GM21737 (cell line): ENCODE measurements around the gene RHOB.
"Not testable (repeated sequence)": the region's sequence is repeated elsewhere in the genome, so short reads cannot be mapped to it uniquely, and the experiment has no call there.

ENCODE experiments used
- ATAC-seq: cut with Tn5 transposase; IDR thresholded peaks from one replicate; pipeline ENCODE4 v1.9.1; 2021; ENCODE audit warnings: mild to moderate bottlenecking, moderate library complexity; ENCODE audit not compliant: unreplicated experiment

Gene RHOB

DNA sequence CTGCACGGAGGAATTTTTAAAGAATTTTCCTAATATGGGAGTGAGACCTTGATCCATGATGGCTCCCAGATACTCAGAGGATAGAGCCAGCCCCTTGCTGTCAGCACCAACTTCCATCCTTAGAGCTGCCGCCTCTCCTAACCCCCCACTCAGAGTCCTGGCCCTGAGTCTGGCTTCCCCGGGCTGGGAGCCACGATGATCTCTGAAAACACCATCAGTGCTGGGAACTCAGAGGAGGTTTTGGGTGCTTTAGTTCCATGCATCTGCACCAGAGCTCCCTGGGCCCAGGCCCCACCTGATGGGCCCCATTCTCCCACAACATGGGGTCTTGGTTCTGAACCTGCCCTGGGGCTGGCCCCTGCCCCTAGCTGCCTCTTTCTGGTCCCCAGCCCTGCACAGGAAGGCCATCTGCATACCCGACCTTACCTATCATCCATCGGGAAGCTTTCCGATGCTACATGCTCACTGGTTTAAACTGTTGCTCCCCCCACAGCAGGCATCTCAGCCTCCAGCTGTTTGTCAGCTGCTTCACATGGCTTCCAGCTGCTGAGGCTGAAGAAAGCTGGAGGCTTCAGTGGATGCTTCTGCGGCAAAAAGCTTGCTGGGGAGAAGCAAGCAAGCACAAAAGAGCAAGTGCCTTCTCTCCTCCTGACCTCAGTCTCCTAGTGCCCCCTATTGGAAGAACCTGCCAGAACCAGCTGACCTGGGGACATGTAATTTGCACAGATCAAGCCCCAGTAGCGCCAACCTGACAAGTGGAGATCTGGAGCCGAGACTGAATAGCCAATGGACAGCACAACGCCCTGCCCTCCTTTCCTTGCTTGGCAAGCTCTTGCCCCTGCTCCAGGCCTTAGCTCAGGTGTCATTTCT is 24.2 kb upstream of the RHOB start:
- no peak for ATAC-seq

DNA sequence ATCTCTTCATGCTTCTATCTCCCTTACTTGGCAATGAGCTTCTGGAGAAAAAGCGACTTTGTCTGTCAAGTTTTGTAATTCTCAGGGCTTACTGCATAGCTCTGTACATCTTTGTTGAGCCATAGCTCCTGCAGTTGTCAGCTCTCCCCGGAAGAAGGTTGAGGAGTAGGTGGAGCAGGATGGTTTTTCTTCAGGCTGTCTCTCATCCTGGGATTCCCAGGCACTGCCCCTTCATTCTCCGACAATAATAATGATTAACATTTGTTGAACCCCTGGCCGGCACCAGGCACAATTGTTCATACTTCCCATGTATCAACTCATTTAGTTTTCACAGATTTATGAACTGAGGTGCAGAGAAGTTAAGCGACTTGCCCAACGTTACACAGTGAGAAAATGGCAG is 23.5 kb upstream of the RHOB start:
- ATAC-seq = no peak

DNA sequence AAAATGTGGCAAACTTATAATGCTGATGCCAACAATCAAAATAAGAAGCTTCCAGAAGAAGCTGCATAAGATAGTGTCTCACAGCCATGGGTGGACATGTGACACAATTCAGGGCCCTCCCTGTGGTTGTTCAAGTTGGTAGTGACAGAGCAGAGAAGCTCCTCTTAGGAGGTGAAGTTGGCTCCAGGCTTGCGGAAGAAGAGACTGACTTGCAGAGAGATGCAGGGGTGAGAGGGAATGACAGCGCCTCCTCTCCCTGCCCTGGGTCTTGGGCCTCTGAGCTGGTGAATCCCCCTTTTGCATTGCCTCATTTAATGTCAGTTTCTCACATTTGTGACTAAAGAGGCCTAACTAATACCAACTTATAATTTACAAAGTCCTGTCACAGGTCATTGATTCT is 23.0 kb upstream of the RHOB start:
- no peak for ATAC-seq

DNA sequence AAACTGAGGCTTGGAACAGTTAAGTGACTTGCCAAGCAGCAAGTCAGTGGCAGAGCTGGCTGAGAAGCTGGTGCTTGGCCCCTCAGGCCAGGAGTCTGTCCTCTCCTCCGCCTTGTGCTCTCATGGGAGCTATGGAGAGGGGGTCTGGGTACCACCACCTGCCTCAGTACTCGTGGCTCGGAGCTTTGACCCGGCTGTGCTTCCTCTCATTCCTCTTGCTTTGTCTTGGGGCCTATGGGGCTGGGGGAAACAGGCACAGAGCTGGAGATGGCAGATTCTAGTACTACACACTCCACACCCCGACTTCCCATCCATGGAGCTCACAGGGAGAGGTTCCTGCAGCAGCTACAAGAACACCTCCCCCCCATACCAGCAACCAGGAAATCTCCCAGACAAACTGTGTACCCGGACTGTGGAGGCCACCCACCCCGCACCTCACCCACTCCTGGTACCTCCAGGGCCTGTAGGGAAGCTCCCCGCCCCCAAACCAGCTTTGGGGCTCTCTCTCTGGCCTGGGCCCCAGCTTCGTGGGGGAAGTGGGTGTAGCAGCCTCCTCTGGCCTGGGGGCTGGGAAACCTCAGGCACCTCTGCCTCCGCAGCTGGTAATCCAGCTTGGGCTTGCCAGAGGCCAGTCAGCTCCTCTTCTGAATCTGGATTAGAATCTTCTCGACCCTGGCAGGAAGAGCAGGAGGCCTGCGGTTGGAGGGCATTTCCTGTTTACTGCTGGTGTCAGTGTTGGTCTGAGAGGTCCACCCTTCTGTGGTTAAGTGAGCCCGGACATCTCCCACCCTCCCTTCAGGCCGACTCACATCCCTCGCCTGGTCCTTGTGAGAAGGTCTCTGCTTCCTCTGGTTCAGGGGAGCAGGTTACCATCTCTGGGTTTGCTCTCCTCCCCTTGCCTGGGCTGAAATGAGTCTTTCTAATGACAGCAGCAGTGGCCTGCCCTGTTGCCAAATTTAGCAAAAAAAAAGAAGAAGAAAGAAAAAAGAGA is 22.3 kb upstream of the RHOB start:
- peak; percentile 67 for ATAC-seq

DNA sequence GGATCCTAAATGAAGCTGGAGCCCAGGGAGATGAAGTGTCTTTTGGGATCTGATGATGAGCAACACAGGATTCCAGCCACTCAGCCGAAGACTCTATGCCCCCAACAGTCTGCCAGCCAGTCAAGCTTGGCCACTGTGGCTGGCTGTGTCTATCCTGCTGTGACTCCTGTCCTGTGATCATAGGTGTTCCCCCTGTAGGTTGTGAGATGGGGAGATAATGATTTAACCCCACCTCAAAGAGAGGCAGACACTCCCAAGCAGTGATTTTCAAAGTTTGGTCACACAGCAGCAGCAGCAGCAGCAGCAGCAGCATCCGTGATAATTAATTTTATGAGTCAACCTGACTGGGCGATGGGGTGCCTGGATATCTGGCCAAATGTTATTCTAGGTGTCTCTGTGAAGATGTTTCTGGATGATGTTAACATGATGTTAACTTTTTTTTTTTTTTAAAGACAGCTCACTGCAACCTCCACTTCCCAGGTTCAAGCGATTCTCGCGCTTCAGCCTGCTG is 21.4 kb upstream of the RHOB start:
- peak; percentile 45 for ATAC-seq

DNA sequence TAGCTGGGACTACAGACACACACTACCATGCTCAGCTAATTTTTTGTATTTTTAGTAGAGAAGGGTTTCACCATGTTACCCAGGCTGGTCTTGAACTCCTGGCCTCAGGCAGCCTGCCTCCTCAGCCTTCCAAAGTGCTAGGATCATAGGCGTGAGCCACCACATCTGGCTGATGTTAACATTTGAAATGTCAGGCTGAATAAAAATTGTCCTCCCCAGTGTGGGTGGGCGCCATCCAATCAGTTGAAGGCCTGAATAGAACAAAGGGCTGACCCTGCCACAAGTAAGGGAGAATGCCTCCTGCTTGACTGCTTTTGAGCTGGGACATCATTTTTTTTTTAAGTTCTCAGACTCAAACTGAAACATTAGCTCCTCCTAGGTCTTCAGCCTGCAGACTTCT is 21.0 kb upstream of the RHOB start:
- ATAC-seq = no peak

DNA sequence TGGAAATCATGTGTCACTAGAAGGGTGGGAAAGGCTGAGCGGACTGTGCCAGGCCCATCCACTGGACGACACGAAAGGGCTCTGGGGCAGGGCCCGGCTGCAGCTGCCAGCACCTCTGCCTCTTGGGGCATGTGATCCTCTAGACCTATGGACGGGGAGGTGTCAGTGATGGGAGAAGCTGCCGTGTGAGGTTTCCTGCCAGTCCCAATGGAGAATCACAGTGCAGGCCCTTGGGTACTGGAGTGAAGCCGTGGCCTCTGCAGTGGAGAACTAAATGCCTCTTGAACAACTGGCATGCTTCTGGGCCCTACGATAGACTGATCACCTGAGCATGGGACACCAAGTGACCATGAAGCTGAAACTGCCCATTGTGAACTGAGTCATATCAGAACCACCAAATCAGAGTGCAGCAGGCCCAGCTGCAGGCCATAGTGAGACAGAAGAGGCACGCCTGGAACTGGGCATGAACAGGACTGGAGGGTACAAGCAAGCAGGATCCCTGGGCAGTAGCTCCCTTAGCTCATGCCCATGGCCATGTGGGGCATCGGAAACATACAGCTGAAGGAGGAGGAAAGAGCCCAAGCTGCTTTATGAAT is 18.8 kb upstream of the RHOB start:
- no peak for ATAC-seq

DNA sequence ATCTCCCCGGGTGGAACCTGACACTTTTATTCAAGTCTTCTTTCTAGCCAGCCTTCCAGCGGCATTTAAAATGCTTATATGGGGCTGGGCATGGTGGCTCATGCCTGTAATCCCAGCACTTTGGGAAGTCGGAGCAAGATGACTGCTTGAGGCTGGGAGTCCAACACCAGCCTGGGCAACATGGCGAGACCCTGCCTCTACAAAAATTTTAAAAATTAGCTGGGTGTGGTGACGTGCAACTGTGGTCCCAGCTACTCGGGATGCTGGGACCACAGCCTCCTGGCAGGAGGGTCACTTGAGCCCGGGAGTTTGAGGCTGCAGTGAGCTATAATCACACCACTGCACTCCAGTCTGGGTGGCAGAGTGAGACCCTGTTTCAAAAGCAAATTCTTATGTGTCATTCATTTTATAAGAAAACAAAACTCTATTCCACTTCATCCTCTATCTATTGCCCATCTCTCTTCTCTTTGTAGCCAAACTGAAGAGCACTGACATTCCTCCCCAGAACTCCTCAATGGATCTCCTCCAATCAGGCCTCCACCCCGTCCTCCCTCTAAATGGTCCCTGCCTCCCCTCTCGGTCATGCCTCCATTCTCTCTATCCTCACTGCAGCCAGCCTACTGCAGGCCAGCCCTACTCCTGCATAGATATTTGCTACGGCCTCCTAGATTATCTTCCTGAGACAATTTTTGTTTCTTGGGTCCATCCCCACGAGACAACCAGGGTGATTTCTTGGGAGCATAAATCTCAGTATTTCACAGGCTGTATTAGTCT is 18.0 kb upstream of the RHOB start:
- no peak for ATAC-seq

DNA sequence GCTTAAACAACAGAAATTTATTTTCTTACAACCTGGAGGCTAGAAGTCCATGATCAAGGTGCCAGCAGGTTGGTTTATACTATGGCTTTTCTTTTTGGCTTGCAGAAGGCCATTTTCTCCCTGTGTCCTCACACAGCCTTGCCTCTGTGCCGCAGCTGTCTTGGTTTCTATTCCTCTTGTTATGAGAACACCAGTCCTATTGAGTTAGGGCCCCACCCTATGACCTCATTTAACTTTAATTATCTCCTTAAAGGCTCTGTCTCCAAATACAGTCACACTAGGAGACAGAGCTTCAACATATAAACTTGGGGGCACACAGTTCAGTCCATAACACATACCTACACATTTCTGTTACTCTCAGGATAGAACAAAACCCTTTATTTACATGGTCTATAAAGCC is 17.3 kb upstream of the RHOB start:
- ATAC-seq = peak; percentile 56

DNA sequence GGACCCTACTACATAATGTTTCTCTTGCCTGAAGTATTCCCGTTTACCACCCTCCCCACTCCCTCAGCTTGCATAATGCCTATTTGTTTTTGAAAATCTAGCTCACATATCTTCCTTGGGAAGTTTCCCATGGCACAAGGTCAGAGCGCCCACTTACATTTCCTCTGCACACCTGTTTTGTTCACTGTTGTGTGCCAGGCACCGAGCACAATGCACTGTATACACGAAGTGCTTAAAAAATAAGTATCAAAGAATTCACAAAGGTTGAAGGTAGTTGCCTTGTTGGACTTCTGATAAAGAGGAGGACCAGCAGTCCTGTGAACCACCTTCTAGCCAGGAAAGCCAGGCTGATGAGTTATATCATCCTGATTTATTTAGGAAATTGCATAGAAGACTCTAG is 16.8 kb upstream of the RHOB start:
- no peak for ATAC-seq

DNA sequence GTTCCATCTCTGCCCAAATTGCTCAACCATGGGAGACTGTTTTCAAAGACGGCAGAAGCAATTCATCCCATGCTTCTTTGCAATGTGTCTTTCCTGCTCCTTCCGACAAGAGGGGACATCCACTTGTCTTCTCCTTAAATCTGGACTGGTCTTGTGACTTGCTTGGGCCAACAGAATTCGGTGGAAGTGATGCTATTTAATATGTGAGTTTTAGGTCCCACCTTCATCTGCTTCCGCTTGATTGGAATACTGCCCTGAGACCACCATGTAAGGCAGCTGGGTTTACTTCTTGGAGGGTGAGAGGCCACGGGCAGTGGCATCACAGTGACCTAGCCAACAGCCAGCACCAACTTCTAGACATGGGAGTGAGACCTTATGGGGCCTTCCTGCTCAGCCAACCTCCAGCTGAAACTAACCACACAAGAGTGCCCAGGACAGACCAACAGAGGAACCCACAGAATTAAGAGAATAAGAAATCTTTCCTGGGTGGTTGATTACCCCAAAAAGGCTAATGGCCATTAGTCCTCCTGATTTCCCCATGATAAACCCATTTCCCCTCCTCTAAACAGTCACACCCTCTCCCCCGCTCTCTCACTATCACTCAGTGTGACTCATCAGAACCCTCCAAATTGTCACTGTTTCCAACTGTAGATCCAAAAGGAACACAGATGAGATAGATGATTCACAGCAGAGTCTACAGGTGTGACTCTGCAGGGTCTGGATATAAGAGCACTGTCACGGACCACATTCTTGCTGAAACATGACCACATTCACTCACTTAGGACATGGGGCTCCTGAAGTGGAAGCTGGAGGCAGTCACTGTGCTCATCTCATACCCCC is 16.2 kb upstream of the RHOB start:
- no peak for ATAC-seq

DNA sequence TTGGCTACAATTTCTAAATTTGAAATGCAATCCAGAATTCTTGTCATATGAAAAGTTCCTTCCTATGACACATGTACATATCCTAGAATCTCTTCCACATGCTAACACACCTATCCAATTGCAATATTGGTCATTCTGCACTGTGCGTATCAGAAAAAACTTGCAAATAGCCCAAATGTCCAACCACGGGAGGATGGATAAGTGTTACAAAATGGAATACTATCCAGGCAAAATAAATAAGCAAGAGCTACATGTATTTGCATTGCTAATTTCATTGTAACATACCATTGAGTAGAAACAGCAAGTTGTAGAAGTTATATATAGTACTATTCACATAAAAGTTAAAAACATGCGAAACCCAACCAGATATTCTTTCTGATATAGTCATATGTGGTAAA is 15.6 kb upstream of the RHOB start:
- ATAC-seq = no peak

DNA sequence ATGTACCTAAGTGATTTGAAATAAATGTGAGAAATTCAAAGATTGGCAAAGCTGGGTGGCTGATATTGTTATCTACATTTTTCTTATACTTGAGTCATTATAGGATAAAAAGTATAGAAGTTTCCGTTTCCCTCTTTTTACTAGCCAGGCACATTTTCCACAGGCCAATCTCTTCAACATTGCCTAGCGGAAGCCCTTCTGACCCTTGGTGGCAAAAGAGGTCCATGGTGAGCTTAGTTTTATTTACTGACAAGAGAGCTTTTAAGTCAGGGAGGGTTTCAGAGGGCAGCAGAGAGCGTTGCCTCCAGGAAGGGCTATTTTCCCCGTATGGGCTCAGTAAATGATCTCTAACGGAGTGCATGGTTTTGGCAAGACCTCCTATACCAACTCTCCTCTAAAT is 15.1 kb upstream of the RHOB start:
- no peak for ATAC-seq

DNA sequence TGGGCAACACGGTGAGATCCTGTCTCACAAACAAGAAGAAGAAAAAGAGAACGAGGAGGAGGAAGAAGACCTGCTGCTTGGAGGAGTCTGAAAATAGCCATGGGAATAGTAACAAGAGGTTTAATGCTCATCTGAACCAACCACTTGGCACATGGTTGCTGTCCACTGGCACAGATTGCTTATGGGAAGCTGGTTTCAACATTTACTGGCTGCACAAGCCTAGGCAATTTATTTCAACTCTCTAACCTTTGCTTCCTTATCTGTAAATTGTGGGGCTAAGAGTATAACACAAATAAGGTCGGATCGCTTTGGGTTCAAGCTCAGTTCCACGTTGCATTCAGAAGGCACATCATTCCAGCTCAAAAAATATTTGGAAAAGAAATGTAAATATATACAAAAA is 14.2 kb upstream of the RHOB start:
- no peak for ATAC-seq

DNA sequence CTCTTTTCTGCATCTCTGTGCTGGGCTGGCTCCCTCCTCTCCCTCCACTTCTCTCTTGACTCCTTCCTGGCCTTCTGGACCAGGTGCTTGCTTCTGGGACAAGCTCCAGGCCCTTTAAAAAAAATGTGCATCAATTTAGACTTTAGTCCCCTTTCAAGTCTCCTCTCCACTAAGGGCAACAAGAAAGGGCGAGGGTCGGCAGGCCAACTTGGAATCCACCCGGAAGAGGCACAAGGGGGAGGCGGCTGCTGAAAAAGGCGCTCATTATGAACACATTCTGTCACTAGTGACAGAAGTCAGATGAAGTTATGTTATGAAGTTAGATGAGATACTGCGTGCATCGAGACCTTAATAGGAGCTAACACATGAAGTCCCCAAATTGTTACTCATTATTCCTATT is 13.6 kb upstream of the RHOB start:
- no peak for ATAC-seq

DNA sequence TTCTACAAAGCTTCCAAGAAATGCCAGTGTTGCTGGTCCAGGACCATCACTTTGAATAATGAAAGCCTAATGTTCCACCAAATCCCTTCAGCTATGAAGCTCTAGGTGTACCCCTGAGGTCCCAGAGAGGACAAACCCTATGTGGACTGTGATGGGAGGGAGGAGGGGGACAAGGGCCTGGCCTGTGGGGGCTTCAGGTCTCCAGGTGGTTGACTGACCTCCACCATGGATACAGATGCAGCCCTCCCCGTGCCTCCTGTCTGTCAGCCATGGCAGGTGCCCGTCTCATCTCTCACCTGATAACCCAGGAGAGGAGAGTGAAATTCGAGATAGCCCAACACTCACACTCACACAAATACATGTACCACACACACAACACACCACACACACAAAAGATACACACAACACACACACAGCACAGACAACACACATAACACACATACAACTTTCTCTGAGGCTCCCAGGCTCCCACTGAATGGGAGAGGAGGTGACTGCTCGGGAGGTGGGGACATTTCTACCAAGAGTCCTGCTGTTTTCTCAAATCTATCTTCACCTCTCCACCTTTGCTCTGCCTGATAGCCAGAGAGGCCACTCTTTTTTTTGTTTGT is 12.8 kb upstream of the RHOB start:
- ATAC-seq = no peak

DNA sequence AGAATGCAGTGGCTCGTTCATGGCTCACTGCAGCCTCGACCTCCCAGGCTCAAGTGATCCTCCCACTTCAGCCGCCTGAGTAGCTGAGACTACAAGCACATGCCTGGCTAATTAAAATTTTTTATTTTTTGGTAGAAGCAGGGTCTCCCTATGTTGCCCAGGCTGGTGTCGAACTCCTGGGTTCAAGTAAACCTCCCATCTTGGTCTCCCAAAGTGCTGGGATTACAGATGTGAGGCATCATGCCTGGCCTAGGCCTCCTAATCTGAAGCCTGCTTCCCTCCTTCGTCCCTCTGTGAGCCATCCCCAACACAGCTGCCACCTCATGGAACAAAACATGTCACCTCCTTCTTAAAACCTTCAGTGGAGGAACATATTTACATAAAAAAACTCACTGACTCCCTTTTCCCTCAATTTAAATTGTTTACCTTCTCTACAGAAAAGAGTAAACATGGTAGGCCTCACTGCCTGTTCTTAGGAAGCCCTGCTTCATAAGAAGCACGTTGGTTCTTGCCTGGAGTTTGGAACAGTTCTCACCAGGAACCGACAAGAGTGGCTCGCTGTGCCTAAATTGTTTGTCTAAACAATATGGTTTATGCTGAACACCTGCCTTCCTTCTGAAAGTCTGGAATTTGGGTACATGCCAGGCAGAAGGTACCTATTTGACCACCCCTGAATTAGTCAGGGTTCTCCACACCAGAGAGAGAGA is 12.1 kb upstream of the RHOB start:
- no peak for ATAC-seq

DNA sequence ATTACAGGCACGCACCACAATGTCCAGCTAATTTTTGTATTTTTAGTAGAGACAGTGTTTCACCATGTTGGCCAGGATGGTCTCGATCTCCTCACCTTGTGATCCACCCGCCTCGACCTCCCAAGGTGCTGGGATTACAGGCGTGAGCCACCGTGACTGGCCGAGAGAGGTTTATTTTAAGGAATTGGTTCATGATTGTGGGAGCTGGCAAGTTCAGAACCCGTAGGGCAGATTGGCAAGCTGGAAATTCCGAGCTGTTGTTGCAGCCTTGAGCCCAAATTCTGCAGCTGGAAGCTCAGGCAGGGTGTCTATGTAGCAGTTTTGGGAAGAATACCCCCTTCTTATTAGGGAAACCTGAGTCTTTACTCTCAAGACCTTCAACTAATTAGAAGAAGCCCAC is 11.4 kb upstream of the RHOB start:
- not testable (repeated sequence) for ATAC-seq
